GM18520 (cell line): Measurements from ENCODE around the gene RPRML.

Experiments
- ATAC-seq: cut with Tn5 transposase; IDR thresholded peaks from one replicate; pipeline ENCODE4 v1.9.1; 2021; ENCODE audit not compliant: unreplicated experiment

The RPRML gene

DNA sequence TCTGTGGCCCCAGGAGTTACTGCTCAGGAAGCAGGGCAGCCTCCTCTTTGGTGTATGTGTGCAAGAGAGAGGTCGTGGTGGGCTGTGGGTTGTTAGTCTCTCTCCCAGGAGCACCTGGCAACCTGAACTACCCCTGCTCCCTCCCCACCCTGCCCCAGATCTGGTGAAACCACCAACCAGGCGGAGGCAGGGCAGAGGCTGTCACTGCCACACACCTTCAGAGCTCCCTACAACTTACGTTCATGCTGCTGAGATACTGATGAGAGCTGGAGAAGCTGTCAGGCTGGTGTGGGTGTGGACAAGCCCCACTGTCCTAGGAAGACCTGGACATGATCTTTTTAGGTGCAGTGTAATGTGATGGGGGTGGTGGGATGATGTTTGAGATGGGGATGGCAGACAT lies 31.8 kb downstream of the RPRML start:
- ATAC-seq, result no peak

DNA sequence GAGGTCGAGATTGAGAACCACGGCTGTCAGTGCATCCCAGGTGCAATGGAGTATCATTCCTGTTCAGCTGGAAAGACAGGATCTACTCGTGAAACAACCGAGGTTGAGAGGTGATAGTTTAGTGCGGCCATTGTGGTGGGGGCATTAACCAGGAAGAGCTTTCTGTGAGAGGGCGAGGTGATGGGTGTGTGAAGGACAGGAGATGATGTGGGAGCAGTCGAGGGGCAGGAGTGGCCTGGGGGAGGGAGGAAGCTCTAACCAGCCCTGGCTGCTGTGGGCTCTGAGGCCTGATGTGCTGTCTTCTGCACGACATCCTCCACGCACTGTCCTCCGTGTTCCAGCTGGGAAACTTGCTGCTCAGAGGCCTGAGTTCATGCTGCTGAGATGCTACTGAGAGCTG lies 34.1 kb downstream of the RPRML start:
- ATAC-seq, result no peak

DNA sequence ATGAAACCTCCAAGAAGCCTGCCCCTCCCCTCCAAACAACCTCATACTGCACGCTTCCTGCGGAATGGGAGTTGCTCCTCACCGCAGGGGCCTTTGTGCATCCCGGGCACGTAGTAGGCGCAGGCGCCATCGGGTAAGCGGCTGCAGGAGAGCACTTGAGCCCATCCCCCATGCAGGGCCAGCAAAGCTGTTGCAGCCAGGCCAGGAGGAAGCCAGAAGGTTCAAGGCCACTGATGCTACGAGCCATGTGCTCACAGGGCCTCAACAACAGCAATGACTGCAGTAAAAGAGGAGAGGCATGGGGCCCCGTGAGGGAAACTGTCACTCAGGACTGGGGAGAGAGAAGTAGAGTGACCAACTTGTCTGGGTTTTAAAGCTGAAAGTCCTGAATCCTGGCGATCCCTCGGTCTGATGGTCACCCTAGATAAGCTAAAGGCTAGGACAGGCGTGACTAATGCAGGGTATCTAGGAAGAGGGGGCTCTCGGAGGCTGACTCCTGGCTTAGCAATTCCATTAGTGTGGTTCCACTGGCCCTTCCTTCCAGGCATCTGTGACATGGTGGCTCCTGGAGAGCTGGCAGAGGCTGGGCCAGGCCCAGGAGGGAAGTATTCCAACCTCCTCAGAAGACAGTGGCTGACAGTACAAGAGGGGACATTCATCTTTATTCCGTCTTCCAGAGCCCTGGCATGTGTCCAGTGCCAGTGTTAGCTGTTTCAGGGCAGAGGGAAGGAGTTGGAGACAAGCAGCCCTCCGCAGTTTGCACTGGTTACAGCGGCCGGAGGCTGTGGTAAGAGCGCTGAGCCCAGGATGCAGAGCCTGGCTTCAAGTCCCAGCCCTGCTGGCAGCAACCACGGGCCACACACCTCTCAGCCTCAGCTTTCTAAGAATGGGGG lies 35.3 kb downstream of the RPRML start:
- ATAC-seq, result no peak

DNA sequence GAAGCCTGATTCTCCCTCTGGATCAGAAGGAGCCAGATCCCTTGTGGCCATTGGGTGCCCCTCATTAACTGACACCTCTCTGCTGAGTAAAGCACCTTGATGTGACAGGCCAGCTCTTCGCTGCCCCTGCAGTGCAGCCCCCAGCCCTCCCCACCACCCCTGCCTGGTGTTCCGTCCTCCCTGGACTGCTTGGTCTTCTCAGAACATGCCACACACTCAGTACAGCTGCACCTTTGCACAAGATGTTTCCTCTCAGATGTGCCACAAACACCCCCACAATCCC lies 35.9 kb downstream of the RPRML start:
- no peak for ATAC-seq

DNA sequence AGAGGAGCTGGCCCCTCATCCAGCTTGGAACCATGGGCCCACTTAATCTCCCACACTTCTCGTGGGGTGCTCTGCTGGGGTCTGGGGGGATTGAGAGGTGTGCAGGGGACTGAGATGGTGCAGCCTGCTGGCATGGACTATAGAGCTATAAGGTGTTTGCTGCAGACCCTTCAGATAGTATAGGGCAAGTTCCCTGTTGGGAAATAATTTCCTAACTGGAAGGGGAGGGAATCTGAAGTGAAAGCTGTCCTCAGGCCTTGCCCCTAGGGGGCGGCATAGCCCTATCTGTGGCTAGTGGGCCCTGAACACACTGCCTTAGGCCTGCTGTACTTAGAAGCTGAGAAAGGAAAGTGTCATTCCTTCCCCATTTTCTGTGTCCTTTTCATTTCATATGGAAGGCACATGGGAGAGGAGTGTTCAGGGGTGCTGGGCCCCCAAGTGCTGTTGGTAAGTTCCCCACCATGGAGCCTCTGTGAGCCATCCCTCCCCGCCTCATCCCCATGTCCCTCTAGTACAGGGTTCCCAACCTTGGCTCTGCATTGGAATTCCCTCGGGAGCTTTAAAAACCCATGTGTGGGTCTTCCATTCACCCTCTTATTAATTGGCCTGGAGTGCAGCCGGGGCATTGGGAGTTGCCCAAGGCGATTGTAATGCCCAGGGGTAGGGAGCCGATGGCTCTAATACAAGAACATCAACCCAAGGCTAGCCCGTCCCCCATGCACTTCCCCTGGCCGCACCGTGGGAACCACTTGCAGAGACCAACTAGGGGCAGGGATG lies 36.4 kb downstream of the RPRML start:
- no peak for ATAC-seq

DNA sequence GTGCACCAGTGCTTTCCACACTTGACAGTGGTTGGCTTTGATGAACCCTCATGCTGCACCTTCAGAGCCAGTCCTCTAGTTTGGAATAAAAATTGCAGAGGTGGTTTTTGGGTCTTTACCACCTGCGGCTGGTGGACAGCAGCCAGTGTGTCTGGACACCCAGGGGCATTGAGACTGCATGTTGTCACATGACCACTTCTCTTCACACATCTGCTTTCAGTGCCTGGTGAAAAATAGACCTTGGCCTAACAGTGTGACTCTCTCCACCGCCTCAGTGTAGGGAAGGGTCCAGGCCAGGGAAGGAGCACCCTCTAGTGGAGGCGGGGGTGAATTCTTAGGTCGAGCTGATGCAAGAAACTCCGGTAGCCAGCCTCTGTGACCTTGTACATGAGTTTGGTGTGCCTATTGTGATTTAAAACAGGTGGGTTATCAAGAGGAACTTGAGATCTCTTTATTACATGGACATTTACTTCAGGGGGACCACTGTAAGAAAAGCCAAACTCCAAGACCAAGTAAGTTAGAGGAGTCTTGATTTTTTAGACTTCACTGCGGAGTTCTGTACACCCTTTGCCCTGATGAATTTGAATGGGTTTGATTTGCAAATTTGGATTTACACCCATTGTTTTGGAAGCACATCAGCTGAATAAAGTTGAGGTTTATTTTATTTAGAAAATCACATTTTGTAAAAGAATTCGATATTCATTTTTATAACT lies 38.2 kb downstream of the RPRML start:
- ATAC-seq, result peak; percentile 51

DNA sequence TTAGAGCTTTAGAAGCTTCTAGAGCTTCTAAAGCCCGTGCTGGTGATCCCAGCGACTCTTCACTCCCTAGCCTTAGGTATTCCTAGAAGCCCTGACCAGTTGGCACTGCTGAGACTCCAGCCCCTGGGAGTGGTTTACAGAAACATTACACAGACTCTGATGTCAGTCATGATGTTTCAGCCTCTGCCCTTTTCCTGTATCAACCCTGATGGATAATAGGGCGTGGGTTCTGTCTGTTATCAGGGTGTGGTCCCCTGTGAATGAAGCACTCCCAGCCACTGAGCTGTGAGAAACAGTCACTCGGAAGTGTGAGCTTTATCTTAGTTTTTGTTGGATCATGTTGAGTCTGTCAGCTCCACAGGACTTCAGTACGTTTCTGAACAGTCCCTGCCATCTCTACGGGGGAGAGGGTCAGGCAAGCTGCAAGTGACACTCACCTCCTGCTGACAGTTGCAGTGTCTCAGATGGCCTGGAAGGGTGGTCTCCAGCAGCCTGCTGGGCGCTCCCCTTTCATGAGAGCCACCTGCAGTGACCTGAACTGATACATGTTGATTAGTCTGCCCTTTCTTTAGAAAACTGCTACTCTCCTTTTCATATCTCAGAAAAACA lies 43.3 kb downstream of the RPRML start:
- ATAC-seq, result no peak

DNA sequence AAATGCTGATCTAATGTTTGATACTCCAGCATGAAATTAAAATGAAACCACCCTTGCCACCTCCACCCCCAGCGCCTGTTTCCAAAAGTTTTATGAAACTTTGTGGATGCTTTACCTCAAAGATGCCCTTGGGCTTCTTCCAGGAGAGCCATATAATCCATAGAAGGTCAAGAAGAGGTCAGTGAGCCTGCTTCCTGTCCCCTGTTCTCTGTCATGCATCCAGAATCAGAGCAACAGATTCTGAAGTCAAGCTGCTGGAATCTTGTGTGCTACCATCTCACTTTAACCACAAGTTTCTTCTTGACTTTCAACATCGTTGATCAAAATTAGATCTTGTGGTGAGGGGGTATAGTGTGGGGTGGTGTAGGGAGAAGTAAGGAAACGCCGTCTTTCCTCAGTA lies 47.5 kb downstream of the RPRML start:
- no peak for ATAC-seq

DNA sequence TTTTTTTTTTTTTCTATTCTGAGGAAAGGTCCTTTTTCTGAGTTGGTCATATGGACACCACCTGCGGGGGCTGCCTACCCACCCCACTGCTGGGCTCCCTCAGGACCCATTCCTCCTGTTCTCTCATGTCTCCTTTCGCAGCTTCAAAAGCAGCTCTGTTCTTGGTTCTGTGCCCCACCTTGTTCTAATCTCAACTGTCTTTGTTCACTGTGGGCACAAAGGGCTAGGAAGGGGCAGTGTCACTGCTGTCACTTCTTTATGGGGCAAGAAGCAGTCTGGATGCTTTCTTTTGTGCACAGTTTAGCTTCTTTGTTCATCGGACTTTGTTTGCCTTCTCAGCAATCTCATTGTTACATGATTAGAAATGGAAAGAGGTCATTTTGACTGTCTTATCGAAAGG lies 49.0 kb downstream of the RPRML start:
- no peak for ATAC-seq

DNA sequence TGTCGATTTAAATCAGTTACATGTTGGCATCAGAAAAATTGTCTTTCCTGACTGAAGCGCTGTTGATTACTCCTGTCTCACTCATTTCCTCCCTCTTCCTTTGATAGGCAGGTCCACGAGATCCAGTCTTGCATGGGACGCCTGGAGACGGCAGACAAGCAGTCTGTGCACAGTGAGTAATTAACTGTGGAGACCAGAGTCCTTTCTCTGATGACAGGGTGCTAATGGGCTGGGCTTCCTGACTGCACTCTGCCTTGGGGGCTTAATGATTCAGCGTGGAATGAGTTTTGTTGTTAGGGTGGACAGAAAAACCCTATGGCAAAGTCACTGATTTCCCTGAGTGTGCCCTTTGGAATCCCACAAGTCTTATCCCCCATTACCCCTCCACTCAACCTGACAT lies 49.6 kb downstream of the RPRML start:
- no peak for ATAC-seq

DNA sequence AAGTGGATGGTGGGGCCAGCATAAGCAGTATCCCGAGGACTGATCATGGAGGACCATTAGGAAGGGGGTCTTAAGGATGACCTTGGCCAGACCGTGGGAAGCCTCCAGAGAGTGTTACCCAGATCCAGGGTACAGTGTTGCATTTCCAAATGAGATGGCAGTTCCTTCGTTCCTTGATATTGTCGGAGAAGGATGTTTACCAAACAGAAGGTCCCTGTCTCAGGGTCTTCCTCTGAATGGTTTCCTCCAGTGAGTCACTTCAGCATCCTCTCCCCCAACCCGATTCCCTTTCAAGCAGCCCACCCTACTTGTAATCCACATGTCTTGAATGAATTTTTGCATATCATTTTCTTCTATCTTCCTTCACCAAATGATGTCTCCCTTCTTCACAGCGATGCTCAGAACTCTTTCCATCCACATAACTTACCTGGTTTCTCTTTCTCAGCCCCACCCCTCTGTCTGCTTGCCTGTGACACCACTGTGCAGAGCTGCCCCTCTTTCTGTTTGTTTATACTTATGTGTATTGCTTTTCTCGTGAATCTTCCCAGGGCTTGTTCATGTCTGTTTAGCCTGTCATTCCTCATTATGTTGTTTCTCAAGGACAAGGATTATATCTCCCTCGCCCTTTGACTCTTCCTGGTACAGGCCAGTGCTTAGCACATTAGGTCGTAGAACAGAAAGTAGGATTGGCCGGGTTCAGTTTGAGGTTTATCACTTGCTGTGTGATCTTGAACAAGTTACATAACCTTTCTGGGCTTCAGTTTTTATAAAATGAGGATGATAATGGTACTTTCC lies 50.4 kb downstream of the RPRML start:
- no peak for ATAC-seq
